ENCODE measurements around the gene SEMA3G. TPM values are rescaled to one million over a fixed set of nuclear protein-coding genes. Genes with fewer than 3 reads are reported as not detected.

The SEMA3G gene
- total and polyA plus RNA-seq, 11 donors: 11.4 to 29.0 (median 14.4) TPM

DNA sequence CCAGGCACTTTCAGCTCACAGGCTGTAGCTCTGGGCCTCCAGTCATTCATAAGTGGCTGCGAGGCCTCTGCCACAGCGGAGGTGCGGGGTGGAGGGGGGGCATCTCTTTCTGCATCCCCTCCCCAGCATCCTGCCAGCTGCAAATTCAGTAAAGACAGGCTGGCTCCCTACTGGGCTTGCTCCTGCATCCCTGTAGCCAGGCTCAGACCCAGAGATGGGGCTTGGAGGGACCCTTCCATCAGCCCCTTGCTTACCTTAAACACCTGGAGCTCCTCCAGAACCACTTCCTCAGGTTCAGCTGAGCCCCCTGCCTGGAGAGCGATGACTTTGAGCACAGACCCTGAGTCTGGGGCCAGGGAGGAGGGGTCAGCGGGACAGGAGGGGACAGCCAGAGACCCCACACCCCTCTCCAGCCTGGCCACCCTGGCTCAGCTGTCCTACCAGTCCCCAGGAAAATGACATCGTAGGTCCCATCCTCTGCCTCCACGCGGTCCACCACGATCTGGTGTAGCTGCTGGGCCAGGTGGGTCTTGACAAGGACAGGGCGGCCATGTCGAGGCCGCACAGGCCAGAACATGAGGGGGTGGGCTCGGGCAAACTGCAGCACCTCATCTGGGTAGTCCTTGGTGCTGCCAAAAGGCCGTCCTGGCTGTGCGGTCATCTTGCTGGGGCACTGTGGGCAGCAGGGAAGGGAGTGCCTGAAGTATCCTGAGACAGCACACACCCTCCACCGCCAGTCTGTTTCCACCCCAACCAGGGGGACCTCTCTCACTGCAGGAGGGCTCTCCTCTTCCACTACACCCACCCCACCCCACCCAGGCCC, 5.3 kb downstream of the SEMA3G start:
- no peaks in the 10 kb centered on the region for H3K9me3 ChIP-seq
- DNase-seq (peak in 2 of 5 donors; percentile 19 to 45), ATAC-seq (no peak)
- H3K4me1 ChIP-seq: peaks cover 0 to 35% (median 10%) of the 10 kb centered on the region in 12 donors
- H3K27me3 ChIP-seq: no peaks in the 10 kb centered on the region
- 94 to 96% (median 94%) methylated on average over 16 of the region's 16 CpGs for WGBS, 4 donors
- TF ChIP-seq POLR2A (IDR thresholded peaks at IDR 0.05) (no peak), CTCF (IDR thresholded peaks at IDR 0.05) (no peak)
- no peak overlapping the region for H3K27ac ChIP-seq
- H3K4me3 ChIP-seq: no peak overlapping the region
- peaks cover 0 to 5% (median 0%) of the 10 kb centered on the region in 9 donors for H3K36me3 ChIP-seq
- intact Hi-C loops (cut with DNase I): no loop called here

- no peaks in the 10 kb centered on the region for H3K27me3 ChIP-seq
- intact Hi-C loops (cut with DNase I): no loop called here
- peak in 2 of 5 donors; percentile 16 to 18 for DNase-seq
- H3K4me1 ChIP-seq: peaks cover 0 to 40% (median 16%) of the 10 kb centered on the region in 12 donors
- TF ChIP-seq POLR2A (IDR thresholded peaks at IDR 0.05) (no peak), CTCF (IDR thresholded peaks at IDR 0.05) (no peak)
- peaks cover 0 to 5% (median 0%) of the 10 kb centered on the region in 9 donors for H3K36me3 ChIP-seq
- H3K27ac ChIP-seq: peak overlapping the region in 3 of 12 donors; percentile 13 to 24 (median 19)
- 91 to 94% (median 93%) methylated on average over 9 of the region's 9 CpGs for WGBS, 4 donors
- no peak for ATAC-seq
- no peak overlapping the region for H3K4me3 ChIP-seq
- no peaks in the 10 kb centered on the region for H3K9me3 ChIP-seq
Observed at GRCh38 chr3:52438579-52439425, 6.1 kb downstream of the SEMA3G start.

GRCh38 chr3:52438104-52438376, 6.9 kb downstream of the SEMA3G start:
- Histone ChIP-seq H3K4me1 (peaks cover 3 to 46% (median 24%) of the 10 kb centered on the region in 12 donors), H3K27me3 (no peaks in the 10 kb centered on the region), H3K4me3 (no peak overlapping the region), H3K27ac (peak overlapping the region in 2 of 12 donors; percentile 49 to 75), H3K9me3 (no peaks in the 10 kb centered on the region), H3K36me3 (peaks cover 0 to 5% (median 0%) of the 10 kb centered on the region in 9 donors)
- intact Hi-C loops (cut with DNase I): no loop called here
- TF ChIP-seq POLR2A (IDR thresholded peaks at IDR 0.05) (no peak), CTCF (IDR thresholded peaks at IDR 0.05) (no peak)
- WGBS, 4 donors: 77 to 91% (median 83%) methylated on average over 1 to 6 of the region's 6 CpGs
- DNase-seq (no peak), ATAC-seq (no peak)

Measured in heart left ventricle (tissue), 16 donors.